GM19193 (cell line): ENCODE data around the gene GJC3.

Experiments
- POLR2A ChIP-seq: IDR thresholded peaks from 4 replicates; pipeline ENCODE4 v1.6.1; 2011; ENCODE audit not compliant: insufficient read depth, insufficient read length; ENCODE audit errors: extremely low read depth

Gene GJC3, protein sequence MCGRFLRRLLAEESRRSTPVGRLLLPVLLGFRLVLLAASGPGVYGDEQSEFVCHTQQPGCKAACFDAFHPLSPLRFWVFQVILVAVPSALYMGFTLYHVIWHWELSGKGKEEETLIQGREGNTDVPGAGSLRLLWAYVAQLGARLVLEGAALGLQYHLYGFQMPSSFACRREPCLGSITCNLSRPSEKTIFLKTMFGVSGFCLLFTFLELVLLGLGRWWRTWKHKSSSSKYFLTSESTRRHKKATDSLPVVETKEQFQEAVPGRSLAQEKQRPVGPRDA

DNA sequence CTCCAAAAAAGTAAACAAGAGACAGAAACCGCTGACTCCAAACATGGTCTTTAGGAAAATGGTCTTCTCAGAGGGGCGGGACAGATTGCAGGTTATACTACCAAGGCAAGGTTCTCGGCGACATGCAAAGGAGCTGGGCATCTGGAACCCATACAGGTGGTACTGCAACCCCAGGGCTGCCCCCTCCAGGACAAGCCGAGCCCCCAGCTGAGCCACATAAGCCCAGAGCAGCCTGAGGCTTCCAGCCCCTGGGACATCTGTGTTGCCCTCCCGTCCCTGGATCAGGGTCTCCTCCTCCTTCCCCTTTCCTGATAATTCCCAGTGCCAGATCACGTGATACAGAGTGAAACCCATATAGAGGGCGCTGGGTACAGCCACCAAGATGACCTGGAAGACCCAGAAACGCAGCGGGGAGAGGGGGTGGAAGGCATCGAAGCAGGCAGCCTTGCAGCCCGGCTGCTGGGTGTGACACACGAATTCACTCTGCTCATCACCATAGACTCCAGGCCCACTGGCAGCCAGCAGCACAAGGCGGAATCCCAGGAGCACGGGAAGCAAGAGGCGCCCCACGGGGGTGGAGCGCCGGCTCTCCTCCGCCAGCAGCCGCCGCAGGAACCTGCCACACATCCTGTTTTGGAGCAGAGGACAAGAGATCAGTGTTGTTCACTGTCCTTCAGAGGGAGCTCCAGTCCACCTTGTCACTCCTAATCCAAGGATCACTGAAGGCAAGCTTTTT, at the start of gene GJC3:
Gene GJC3, minus strand, starts transcription at position 627 of the 736 bp plus-strand sequence. Its CDS starts 0 bp downstream, at position 627.
- TF ChIP-seq POLR2A, result no peak

GRCh38 chr7:99976626-99977025, 47.2 kb upstream of the GJC3 start:
- no peak for TF ChIP-seq POLR2A

GRCh38 chr7:99975782-99976521, 46.5 kb upstream of the GJC3 start, which contains the start of gene AZGP1:
Gene AZGP1 (minus strand): TSS chr7:99976031. CDS start chr7:99976020, 11 bp downstream.
- no peak for TF ChIP-seq POLR2A

GRCh38 chr7:99974681-99975080, 45.3 kb upstream of the GJC3 start:
- no peak for TF ChIP-seq POLR2A

GRCh38 chr7:99971242-99971641, 41.8 kb upstream of the GJC3 start:
- TF ChIP-seq POLR2A, result no peak

DNA sequence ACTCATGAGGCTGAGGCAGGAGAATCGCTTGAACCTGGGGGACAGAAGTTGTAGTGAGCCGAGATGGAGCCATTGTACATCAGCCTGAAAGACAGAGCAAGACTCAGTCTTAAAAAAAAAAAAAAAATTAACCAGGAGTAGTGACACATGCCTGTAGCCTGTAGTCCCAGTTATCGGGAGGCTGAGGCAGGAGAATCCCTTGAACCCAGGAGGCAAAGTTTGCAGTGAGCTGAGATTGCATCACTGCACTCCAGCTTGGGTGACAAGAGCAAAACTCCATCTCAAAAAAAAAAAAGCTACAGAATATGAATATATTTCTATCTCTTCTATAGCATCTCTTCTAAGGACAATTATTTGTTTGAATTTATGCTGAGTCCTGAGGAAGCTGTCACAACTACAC, 39.9 kb upstream of the GJC3 start:
- TF ChIP-seq POLR2A, result no peak

- TF ChIP-seq POLR2A, result no peak
Observed at GRCh38 chr7:99958564-99959227, 29.3 kb upstream of the GJC3 start.

- no peak for TF ChIP-seq POLR2A
Observed at GRCh38 chr7:99955247-99955646, 25.8 kb upstream of the GJC3 start.

DNA sequence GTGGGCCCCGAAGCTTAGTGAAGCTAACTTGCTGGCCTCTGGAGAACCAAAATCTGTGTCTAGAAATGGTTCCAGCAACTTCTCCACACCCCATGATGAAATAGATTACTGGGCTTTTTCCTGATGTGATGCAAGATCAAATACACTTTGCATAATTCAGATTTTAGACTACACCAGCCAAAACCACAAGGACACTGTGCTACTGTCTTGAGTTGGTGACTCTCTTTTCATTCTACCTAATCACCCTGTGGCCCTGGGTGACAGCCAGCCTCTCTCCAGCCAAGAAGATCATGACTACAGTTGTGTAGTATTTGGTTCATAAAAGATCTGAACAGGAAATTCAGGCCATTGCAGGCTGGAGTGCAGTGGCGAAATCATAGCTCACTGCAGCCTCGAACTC, 24.2 kb upstream of the GJC3 start:
- no peak for TF ChIP-seq POLR2A

- no peak for TF ChIP-seq POLR2A
Observed at GRCh38 chr7:99949645-99950228, 20.3 kb upstream of the GJC3 start.

- no peak for TF ChIP-seq POLR2A
Observed at GRCh38 chr7:99947608-99948007, 18.2 kb upstream of the GJC3 start.

GRCh38 chr7:99944497-99945070, 15.2 kb upstream of the GJC3 start:
- TF ChIP-seq POLR2A, result no peak

DNA sequence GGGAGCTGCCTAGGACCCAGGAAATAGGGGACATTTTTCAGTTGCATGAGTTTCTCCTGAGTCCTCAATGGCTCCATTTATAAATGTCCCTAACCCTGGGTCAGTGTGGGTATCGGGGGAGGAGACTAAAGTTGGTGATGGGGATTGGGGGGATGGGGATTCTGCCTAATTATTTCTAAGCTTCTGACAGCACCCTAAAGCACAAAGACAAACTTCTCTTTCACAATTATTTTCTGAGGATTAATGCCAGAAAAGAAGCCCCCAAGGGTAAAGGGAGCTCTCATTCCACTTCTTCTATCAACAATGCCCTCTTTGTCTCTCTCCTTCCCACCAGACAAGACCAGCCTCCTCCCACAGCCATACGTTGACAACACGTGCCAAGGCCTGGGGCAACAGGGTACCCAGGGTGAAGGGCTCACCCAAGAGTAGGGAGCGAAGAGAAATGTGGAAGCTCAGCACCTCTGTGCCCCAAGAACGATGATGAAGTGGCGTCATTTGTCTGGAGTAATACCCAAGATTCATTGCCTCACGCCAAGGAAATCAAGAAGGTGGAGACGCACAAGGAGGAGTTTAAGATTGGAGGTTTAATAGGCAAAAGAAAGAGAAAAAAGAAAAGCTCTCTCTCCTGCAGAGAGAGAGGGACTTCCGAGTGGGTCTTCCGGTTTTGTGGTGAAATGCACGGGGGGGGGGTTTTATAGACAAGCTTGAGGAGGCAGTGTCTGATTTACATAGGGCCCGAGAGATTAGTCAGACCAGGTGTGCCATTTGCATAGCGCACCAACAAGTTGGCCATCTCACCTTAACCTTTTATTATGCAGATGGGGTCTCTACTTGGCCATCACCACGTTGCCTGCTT, 14.4 kb upstream of the GJC3 start:
- TF ChIP-seq POLR2A, result no peak
